NCI-H774 (cell line): ENCODE data around the gene SLC7A7.
"Not testable (repeated sequence)": the region's sequence is repeated elsewhere in the genome, so short reads cannot be mapped to it uniquely, and the experiment has no call there.

Experiments
- DNase-seq: peaks from one replicate; lab custom pipeline; 2025; lab: John Stamatoyannopoulos, UW

SLC7A7 gene

DNA sequence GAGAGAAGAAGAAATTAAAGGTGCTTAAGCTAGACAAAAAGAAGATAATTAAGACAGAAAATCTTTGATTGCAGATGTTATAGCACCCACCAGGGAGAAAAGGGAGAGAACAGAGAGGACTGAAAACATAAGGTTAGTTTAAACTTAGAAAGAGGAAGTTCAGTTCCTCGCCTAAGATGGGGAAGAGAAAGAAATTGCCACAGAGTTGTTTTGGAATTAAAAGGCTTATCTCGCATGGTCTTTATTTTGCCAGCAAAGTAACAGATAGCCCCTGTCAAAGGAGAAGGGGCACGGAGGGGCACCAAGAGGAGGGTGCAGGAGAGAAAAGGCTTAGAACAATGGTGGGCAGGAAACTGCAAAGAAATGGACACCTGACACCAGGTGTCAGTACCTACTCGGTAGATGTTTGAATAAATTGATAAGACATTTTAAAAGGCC, 66.6 kb downstream of the SLC7A7 start:
- DNase-seq = no peak

DNA sequence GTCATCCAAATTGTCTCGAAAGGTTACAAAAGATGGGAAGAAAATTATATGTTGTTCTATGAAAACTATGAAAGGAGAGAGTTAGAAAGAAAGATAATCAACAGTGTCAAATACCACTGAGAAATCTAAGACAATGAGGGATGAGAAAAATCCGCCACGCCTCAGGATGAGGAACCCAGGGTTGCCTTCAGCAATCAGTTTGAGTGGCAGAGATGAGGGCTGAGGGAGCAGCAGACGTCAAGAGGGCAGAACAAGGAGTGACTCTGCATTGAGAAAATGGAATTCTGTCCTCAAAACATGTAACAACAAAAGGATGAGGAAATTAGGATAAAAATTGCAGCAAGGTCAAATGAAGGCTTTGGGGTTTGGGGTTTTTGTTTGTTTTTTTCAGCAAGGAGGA, 67.0 kb downstream of the SLC7A7 start:
- DNase-seq = no peak

GRCh38 chr14:22747769-22748168, 67.5 kb downstream of the SLC7A7 start:
- DNase-seq = no peak

DNA sequence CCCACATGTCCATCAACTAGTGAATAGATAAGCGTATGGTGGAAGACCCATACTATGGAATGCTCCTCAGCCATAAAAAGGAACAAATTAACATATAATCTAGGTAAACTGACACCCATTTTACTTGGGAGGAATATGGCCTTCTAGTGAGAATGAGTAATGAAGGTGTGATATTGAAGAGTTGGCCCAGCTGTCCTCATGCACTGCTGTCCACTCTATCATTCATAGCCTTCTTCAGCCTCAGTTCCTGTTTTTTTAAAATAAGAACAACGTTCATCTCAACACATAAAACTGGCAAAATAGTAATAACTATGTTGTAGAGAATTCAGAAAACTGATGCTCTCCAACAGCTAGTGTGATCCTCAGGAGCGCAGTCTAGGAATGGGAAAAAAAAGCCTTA, 75.2 kb downstream of the SLC7A7 start:
- no peak for DNase-seq

GRCh38 chr14:22739423-22739822, 75.8 kb downstream of the SLC7A7 start:
- no peak for DNase-seq

DNA sequence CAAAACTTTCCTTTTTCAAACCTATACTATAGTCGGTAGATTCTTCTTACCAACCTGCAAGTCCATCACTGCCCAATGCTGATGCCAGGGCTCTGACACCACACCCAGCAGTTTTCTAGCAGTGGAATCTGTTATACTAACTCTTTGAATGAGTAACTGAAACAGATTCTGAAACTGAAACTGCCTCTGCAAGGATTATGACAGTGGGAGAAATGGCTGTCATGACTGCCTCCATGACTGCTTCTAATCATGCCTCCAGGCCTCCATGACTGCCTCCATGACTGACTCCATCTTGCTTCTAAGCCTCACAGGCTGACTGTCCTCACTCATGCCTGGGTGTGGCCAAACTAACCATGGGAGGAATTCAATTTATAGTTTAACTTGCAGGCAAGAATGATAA, 78.2 kb downstream of the SLC7A7 start:
- DNase-seq = no peak

- DNase-seq = not testable (repeated sequence)
Observed at GRCh38 chr14:22736384-22736783, 78.9 kb downstream of the SLC7A7 start.

- DNase-seq = no peak
Observed at GRCh38 chr14:22735096-22735495, 80.1 kb downstream of the SLC7A7 start.

- no peak for DNase-seq
Observed at GRCh38 chr14:22733829-22734228, 81.4 kb downstream of the SLC7A7 start.

GRCh38 chr14:22732062-22732461, 83.2 kb downstream of the SLC7A7 start:
- DNase-seq = not testable (repeated sequence)

DNA sequence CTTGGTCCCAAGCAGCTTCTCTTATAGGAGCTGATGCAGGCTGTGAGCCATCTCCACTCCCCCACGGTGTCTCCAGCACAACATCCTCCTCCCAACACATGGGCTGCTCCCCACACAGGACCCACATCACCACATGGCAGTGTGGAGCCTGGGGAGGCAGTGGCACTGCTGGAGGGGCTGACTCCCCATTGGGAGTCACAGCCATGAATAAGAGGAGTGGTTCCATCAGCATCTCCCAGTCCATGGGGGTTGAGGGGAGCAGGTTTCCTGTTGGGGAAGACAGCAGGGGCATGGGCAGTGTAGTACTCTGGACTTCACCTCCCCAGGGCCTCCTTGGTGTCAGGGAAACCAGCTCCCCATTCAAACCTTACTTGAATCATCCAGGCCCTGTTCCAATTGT, 89.2 kb downstream of the SLC7A7 start:
- DNase-seq = no peak

DNA sequence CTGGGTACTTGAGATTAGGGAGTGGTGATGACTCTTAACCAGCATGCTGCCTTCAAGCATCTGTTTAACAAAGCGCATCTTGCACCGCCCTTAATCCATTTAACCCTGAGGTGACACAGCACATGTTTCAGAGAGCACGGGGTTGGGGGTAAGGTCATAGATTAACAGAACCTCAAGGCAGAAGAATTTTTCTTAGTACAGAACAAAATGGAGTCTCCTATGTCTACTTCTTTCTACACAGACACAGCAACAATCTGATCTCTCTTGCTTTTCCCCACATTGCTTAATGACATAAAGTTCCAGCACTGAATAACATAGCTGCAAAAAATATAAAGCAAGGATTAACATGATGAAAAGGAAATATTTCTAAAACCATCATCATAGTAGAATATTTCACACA, 89.9 kb downstream of the SLC7A7 start:
- not testable (repeated sequence) for DNase-seq

GRCh38 chr14:22724847-22725246, 90.4 kb downstream of the SLC7A7 start:
- DNase-seq = not testable (repeated sequence)

GRCh38 chr14:22723815-22724214, 91.4 kb downstream of the SLC7A7 start:
- DNase-seq = no peak
